Caco-2 (cell line): ENCODE results near the gene BBLN. TPM values are rescaled to one million over a fixed set of nuclear protein-coding genes. Genes with fewer than 3 reads are reported as not detected.

Source experiments
- BruUV-seq: library from RNA; stranded (reverse); fragments of 400-500 nt; replicated peaks from 2 replicates; lab custom pipeline; 2021; lab: Mats Ljungman, UMichigan
- CTCF ChIA-PET: fragments of 300-600 bp; sonication (Branson Sonifier 250); formaldehyde crosslinking; loops from one replicate; lab custom pipeline; 2022; ENCODE audit warnings: antibody characterized with exemption; lab: Charles Lee
- POLR2A ChIA-PET: fragments of 300-600 bp; sonication (Branson Sonifier 250); formaldehyde crosslinking; loops from one replicate; lab custom pipeline; 2022; ENCODE audit warnings: antibody characterized with exemption; lab: Charles Lee
- DNase-seq, 2 experiments: peaks; one replicate each; pipeline versions ENCODE4 v3.0.0 to v3.0.0-alpha.2; 2020 to 2022
- H3K27me3 ChIP-seq: replicated peaks from 2 replicates; pipeline ENCODE4 v1.6.0; 2011; ENCODE audit warnings: low read length; ENCODE audit not compliant: control insufficient read depth, insufficient read depth
- H3K36me3 ChIP-seq: 2 replicates; pipeline ENCODE4 v1.5.1; 2011; ENCODE audit warnings: low read length; ENCODE audit not compliant: control insufficient read depth, insufficient read depth
- H3K4me1 ChIP-seq: fragments of 250-450 bp; sonication (Bioruptor Pico); 2 replicates; pipeline ENCODE4 v1.5.1; 2020; ENCODE audit warnings: mild to moderate bottlenecking
- H3K4me3 ChIP-seq: 2 replicates; pipeline ENCODE4 v1.5.1; 2011; ENCODE audit warnings: low read depth, mild to moderate bottlenecking, control low read depth, low read length
- H3K9me3 ChIP-seq: fragments of 250-450 bp; sonication (Bioruptor Pico); 2 replicates; pipeline ENCODE4 v1.5.1; 2020; ENCODE audit warnings: mild to moderate bottlenecking, moderate library complexity
- H3K27ac Mint-ChIP-seq: one replicate; pipeline ENCODE4 v1.8.0; 2022; ENCODE audit warnings: mixed read lengths; ENCODE audit not compliant: unreplicated experiment
- H3K27me3 Mint-ChIP-seq: one replicate; pipeline ENCODE4 v1.8.0; 2022; ENCODE audit warnings: mixed read lengths; ENCODE audit not compliant: insufficient read depth, unreplicated experiment
- H3K36me3 Mint-ChIP-seq: one replicate; pipeline ENCODE4 v1.8.0; 2022; ENCODE audit warnings: mild to moderate bottlenecking, mixed read lengths; ENCODE audit not compliant: insufficient read depth, unreplicated experiment
- H3K4me1 Mint-ChIP-seq: one replicate; pipeline ENCODE4 v1.8.0; 2022; ENCODE audit warnings: low read depth, mixed read lengths; ENCODE audit not compliant: unreplicated experiment
- H3K4me3 Mint-ChIP-seq: one replicate; pipeline ENCODE4 v1.8.0; 2022; ENCODE audit warnings: mild to moderate bottlenecking, moderate library complexity, mixed read lengths; ENCODE audit not compliant: unreplicated experiment
- H3K9me3 Mint-ChIP-seq: one replicate; pipeline ENCODE4 v1.8.0; 2022; ENCODE audit warnings: mixed read lengths; ENCODE audit not compliant: unreplicated experiment
- intact Hi-C: fragments of 100-400 bp; cut with micrococcal nuclease; formaldehyde crosslinking; loops from one replicate; pipeline ENCODE4 v1.10.0; 2022; ENCODE audit not compliant: unreplicated experiment
- total RNA-seq: library from RNA; stranded (reverse); gene quantifications from 2 replicates; pipeline ENCODE4 v1.2.3, GENCODE V29; 2022
- TF ChIP-seq, protein P1 (sequence below), 2 experiments: fragments of 200-600 bp in 1 of 2; IDR thresholded peaks; 1 replicate in 1 of 2; 2 replicates in 1 of 2; pipeline versions ENCODE4 v1.5.1 to v1.8.0; 2011 to 2022; ENCODE audit warnings: antibody characterized with exemption in 1 of 2, control low read depth in 1 of 2, inconsistent platforms in 1 of 2, low read depth in 1 of 2, low read length in 1 of 2, mild to moderate bottlenecking in 1 of 2, moderate library complexity in 1 of 2; ENCODE audit not compliant: insufficient read depth in 1 of 2, severe bottlenecking in 1 of 2, unreplicated experiment in 1 of 2

The BBLN gene
- total RNA-seq, 1 experiment from 2014 or later, result 34.2 TPM

DNA sequence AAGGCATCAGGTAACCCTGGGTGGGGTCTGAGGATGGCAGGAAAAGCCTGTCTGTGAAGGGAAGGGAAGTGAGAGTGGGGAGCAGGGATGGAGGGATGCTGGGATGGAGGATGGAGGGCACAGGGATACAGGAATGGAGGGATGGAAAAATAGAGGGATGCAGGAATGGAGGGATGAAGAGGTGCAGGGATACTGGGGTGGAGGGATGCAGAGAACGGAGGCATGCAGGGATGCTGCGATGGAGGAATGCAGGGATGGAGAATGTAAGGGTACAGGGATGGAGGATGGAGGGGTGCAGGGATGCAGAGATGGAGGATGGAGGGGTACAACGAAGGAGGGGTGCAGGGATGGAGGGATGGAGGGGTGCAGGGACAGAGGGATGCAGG is 41.6 kb upstream of the BBLN start:
- no peaks in the 10 kb centered on the region; the same call in 1 of the 2 replicates for H3K9me3 ChIP-seq
- peaks cover 28% of the 10 kb centered on the region for H3K4me1 ChIP-seq
- Mint-ChIP-seq H3K27ac (no peak overlapping the region), H3K27me3 (no peaks in the 10 kb centered on the region), H3K36me3 (peaks cover 47% of the 10 kb centered on the region), H3K4me1 (peaks cover 12% of the 10 kb centered on the region), H3K4me3 (no peak overlapping the region), H3K9me3 (no peaks in the 10 kb centered on the region)
- intact Hi-C loops, result loop anchor here (5.0 kb wide), 2 partner anchors 51 to 161 kb away; partner anchors contain the start of genes NAIF1 and SLC25A25
- no peak overlapping the region for H3K4me3 ChIP-seq
- peaks cover 4% of the 10 kb centered on the region for H3K36me3 ChIP-seq
- no peaks in the 10 kb centered on the region for H3K27me3 ChIP-seq
- CTCF ChIA-PET, result interaction anchor here (0.6 to 1.7 kb wide), 6 partner anchors 18 to 201 kb away, joined by 3 to 9 read pairs (median 4); partner anchors contain the start of gene NAIF1
- DNase-seq, result peak in 1 of 2 experiments; percentile 25
- POLR2A ChIA-PET, result no interaction called here
- BruUV-seq, result no TSS peak
- TF ChIP-seq, protein P1, sequence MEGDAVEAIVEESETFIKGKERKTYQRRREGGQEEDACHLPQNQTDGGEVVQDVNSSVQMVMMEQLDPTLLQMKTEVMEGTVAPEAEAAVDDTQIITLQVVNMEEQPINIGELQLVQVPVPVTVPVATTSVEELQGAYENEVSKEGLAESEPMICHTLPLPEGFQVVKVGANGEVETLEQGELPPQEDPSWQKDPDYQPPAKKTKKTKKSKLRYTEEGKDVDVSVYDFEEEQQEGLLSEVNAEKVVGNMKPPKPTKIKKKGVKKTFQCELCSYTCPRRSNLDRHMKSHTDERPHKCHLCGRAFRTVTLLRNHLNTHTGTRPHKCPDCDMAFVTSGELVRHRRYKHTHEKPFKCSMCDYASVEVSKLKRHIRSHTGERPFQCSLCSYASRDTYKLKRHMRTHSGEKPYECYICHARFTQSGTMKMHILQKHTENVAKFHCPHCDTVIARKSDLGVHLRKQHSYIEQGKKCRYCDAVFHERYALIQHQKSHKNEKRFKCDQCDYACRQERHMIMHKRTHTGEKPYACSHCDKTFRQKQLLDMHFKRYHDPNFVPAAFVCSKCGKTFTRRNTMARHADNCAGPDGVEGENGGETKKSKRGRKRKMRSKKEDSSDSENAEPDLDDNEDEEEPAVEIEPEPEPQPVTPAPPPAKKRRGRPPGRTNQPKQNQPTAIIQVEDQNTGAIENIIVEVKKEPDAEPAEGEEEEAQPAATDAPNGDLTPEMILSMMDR (IDR thresholded peaks at IDR 0.05; ENCODE audit: insufficient read depth in 1 of 2, low read depth in 1 of 2, low read length in 1 of 2, severe bottlenecking in 1 of 2, unreplicated experiment in 1 of 2), result no peak

DNA sequence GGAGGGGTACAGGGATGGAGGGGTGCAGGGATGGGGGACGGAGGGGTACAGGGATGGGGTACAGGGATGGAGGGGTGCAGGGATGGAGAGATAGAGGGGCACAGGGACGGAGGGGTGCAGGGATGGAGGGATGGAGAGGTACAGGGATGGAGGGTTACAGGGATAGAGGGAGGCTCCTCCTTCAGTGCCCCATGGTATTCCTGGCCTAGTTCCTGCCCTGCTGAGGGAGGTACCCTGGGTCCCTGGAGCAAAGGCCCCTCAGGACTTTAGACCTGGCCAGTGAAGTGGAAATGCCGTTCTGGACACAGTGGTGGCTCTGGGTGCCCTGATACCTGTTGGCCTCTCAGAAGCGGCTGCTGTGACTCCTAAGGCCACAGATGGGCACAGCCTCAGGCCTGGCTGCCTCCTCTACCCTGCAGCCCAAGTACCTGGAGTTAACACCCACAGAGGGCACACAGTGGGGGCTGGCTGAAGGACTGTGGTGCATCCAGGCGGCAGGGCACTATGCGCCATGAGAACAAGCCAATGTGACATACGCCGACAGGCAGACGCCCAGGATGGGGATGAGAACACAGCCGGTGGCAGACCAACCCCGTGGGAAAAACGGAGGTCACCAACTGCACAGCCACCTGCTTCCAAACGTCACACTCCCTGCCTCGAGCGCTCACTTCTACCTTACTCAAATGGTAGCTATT is 40.9 kb upstream of the BBLN start:
- H3K4me3 Mint-ChIP-seq, result no peak overlapping the region
- TF ChIP-seq, protein P1 (IDR thresholded peaks at IDR 0.05; ENCODE audit: insufficient read depth in 1 of 2, low read depth in 1 of 2, low read length in 1 of 2, severe bottlenecking in 1 of 2, unreplicated experiment in 1 of 2), result no peak
- H3K27me3 Mint-ChIP-seq, result no peaks in the 10 kb centered on the region
- peaks cover 48% of the 10 kb centered on the region for H3K36me3 Mint-ChIP-seq
- H3K4me3 ChIP-seq, result no peak overlapping the region
- H3K36me3 ChIP-seq, result peaks cover 4% of the 10 kb centered on the region
- H3K9me3 ChIP-seq, result no peaks in the 10 kb centered on the region
- no TSS peak for BruUV-seq
- no peaks in the 10 kb centered on the region for H3K27me3 ChIP-seq
- intact Hi-C loops, result loop anchor here (5.0 kb wide), 2 partner anchors 52 to 162 kb away; partner anchors contain the start of genes NAIF1 and SLC25A25
- ChIA-PET POLR2A (no interaction called here), CTCF (no interaction called here)
- no peak overlapping the region for H3K27ac Mint-ChIP-seq
- peak in 1 of 2 experiments; percentile 31 for DNase-seq
- H3K4me1 ChIP-seq, result peaks cover 25% of the 10 kb centered on the region
- no peaks in the 10 kb centered on the region for H3K9me3 Mint-ChIP-seq
- peaks cover 10% of the 10 kb centered on the region for H3K4me1 Mint-ChIP-seq

DNA sequence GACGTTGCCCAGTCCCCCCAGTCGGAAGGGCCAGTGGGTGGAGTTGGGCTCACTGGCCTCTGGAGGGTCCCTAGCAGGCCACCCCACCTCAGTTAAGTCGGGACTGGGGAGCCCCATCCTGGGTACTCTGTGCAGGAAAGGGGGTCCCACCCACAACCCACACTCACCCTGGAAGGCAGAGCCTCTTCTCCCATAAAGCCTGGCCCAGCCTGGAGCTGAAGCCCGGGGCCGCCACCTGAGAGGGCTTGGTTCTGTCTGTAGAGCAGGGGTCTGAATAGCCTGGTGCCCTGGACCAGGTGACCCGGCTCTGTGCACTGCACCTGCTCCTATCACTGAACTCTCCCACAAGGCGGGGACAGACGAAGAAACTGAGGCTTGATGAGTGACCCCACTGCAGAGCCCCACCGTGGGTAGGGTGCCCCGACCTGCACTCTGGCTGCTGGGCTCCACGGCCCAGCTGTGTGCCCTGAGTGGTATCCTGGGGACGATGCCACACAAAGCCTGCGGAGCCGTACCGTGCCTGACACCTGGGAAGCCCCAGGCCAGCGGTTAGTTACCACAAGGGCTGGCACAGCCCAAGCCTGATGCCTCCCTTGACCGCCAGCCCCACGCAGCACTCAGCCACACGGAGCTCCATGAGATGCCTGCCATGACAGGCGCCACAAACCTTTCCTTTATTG is 39.9 kb upstream of the BBLN start:
- no peak overlapping the region for H3K4me3 Mint-ChIP-seq
- DNase-seq, result peak in 1 of 2 experiments; percentile 32
- peaks cover 14% of the 10 kb centered on the region for H3K4me1 ChIP-seq
- H3K4me3 ChIP-seq, result no peak overlapping the region
- BruUV-seq, result no TSS peak
- TF ChIP-seq, protein P1 (IDR thresholded peaks at IDR 0.05; ENCODE audit: insufficient read depth in 1 of 2, low read depth in 1 of 2, low read length in 1 of 2, severe bottlenecking in 1 of 2, unreplicated experiment in 1 of 2), result no peak
- peaks cover 4% of the 10 kb centered on the region; the same call in 1 of the 2 replicates for H3K36me3 ChIP-seq
- CTCF ChIA-PET, result no interaction called here
- no peaks in the 10 kb centered on the region for H3K9me3 ChIP-seq
- intact Hi-C loops, result no loop called here
- H3K36me3 Mint-ChIP-seq, result peaks cover 48% of the 10 kb centered on the region
- H3K27me3 ChIP-seq, result no peaks in the 10 kb centered on the region
- H3K4me1 Mint-ChIP-seq, result peaks cover 6% of the 10 kb centered on the region
- no peaks in the 10 kb centered on the region for H3K9me3 Mint-ChIP-seq
- H3K27ac Mint-ChIP-seq, result no peak overlapping the region
- POLR2A ChIA-PET, result no interaction called here
- H3K27me3 Mint-ChIP-seq, result no peaks in the 10 kb centered on the region
